Stimulated activated naive CD8-positive, alpha-beta T cell treated with anti-CD3 and anti-CD28 coated beads, Interleukin-15, amount 100 ng/mL, for 72 hours (primary cell): ENCODE data around the gene RIMBP2.
"Not testable (repeated sequence)": the region's sequence is repeated elsewhere in the genome, so short reads cannot be mapped to it uniquely, and the experiment has no call there.

Source experiments
- ATAC-seq: fragments of 150-1000 bp; cut with Tn5 transposase; 2 replicates; pipeline ENCODE4 v1.10.0; 2021; ENCODE audit warnings: mild to moderate bottlenecking, moderate library complexity
- DNase-seq, 2 donors: peaks; one replicate each; pipeline ENCODE4 v3.0.0; 2021 to 2022
- H3K27ac Mint-ChIP-seq, 2 donors: one replicate each; pipeline ENCODE4 v1.8.0; 2022; ENCODE audit warnings: mild to moderate bottlenecking in 2 of 2, mixed read lengths in 2 of 2, moderate library complexity in 2 of 2
- H3K27me3 Mint-ChIP-seq: one replicate; pipeline ENCODE4 v1.8.0; 2022; ENCODE audit warnings: mixed read lengths
- H3K4me1 Mint-ChIP-seq: one replicate; pipeline ENCODE4 v1.8.0; 2022; ENCODE audit warnings: mild to moderate bottlenecking, mixed read lengths
- H3K4me3 Mint-ChIP-seq, 2 donors: one replicate each; pipeline ENCODE4 v1.8.0; 2022; ENCODE audit warnings: mild to moderate bottlenecking in 2 of 2, mixed read lengths in 2 of 2, moderate library complexity in 1 of 2
- H3K9me3 Mint-ChIP-seq, 2 donors: one replicate each; pipeline ENCODE4 v1.8.0; 2022; ENCODE audit warnings: mixed read lengths in 2 of 2

The RIMBP2 gene

DNA sequence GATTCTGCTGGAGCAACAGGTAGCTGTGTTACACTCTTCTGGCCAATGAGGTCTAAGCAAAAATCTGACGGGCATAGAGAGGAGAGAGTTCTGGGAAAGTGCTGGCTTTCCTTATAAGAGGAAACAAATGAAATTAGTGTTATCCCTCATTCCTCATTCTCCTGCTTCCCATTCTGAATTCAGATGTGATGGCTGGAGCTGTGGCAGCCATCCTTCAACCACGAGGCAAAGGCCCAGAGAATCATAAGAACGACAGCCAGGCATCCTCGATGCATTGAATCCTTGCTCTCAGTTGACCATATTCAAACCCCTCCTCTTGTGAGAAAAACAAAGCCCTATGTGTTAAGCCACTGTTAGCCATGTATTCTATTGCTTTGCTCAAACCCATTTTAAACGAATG is 27.5 kb upstream of the RIMBP2 start:
- Mint-ChIP-seq H3K27me3 (peaks cover 25% of the 10 kb centered on the region), H3K9me3 (no peaks in the 10 kb centered on the region), H3K4me3 (no peak overlapping the region), H3K27ac (no peak overlapping the region), H3K4me1 (peaks cover 5% of the 10 kb centered on the region)
- DNase-seq (no peak), ATAC-seq (no peak)

GRCh38 chr12:130743176-130743575 is 27.1 kb upstream of the RIMBP2 start:
- Mint-ChIP-seq H3K27ac (no peak overlapping the region), H3K27me3 (peaks cover 24% of the 10 kb centered on the region), H3K4me3 (no peak overlapping the region), H3K9me3 (no peaks in the 10 kb centered on the region), H3K4me1 (peaks cover 4% of the 10 kb centered on the region)
- no peak for ATAC-seq
- no peak for DNase-seq

DNA sequence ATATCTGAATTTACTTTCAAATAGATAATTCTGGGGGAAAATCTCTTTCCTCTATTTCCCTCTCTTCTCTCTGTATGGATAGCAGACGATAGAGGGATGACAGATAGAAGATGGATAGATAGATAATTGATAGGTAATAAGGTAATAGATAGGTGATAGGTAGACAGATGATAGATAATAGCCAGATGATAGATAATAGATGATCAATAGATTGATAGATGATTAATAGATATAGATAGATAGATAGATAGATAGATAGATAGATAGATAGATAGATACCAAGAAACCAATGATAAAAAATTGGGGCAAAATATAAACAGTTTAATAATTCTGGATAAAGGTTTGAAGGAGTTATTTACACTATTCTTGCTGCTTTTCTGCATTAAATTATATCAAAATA is 26.6 kb upstream of the RIMBP2 start:
- Mint-ChIP-seq H3K27me3 (peaks cover 22% of the 10 kb centered on the region), H3K9me3 (no peaks in the 10 kb centered on the region), H3K4me1 (peaks cover under 1% of the 10 kb centered on the region), H3K27ac (no peak overlapping the region), H3K4me3 (no peak overlapping the region)
- ATAC-seq, result no peak
- DNase-seq, result no peak

- H3K9me3 Mint-ChIP-seq, result no peaks in the 10 kb centered on the region
- H3K4me3 Mint-ChIP-seq, result no peak overlapping the region
- H3K27ac Mint-ChIP-seq, result no peak overlapping the region
- DNase-seq (no peak), ATAC-seq (no peak)
- peaks cover 25% of the 10 kb centered on the region for H3K27me3 Mint-ChIP-seq
- H3K4me1 Mint-ChIP-seq, result peaks cover 7% of the 10 kb centered on the region
Observed at GRCh38 chr12:130742112-130742511, 26.0 kb upstream of the RIMBP2 start.

GRCh38 chr12:130739571-130739970 is 23.5 kb upstream of the RIMBP2 start:
- ATAC-seq (no peak), DNase-seq (no peak)
- H3K9me3 Mint-ChIP-seq, result no peaks in the 10 kb centered on the region
- H3K27me3 Mint-ChIP-seq, result peaks cover 39% of the 10 kb centered on the region
- peaks cover 7% of the 10 kb centered on the region for H3K4me1 Mint-ChIP-seq
- no peak overlapping the region for H3K27ac Mint-ChIP-seq
- H3K4me3 Mint-ChIP-seq, result no peak overlapping the region

DNA sequence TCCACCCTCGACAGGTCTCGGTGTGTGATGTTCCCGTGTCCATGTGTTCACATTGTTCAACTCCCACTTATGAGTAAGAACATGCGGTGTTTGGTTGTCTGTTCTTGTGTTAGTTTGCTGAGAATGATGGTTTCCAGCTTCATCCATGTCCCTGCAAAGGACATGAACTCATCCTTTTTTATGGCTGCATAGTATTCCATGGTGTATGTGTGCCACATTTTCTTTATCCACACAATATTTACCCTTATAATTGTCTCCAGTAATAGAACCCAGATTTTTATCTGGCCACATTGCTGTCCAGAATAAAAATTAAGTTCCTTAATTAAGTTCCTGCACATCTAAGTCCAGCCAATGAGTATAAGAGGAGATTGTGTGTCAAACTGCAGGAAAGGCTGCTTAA is 22.3 kb upstream of the RIMBP2 start:
- H3K9me3 Mint-ChIP-seq, H3K4me1 Mint-ChIP-seq, ATAC-seq, H3K4me3 Mint-ChIP-seq, DNase-seq, H3K27ac Mint-ChIP-seq: not testable (repeated sequence)
- peaks cover 39% of the 10 kb centered on the region for H3K27me3 Mint-ChIP-seq

DNA sequence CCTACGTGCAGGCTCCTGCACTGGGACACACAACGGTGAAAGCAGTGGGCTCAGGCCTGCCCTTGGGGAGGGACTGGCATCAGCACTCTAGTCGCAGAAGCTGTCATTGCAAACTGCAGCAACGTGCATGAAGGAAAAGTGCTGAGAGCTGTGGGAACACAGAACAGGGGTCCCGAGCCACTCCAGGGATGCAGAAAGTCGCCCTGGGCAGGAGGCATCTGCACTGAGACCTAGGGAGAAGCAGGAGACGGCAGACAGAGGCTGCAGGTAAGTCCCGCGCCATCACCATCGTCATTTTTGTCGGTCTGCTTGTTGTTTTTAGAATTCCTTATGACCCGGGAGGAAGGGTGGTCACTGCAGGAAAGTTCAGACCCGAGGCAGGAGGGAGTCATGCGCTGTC is 21.6 kb upstream of the RIMBP2 start:
- Mint-ChIP-seq H3K4me1 (peaks cover 7% of the 10 kb centered on the region), H3K27ac (no peak overlapping the region), H3K4me3 (no peak overlapping the region), H3K27me3 (peaks cover 39% of the 10 kb centered on the region), H3K9me3 (no peaks in the 10 kb centered on the region)
- no peak for ATAC-seq
- DNase-seq, result no peak

GRCh38 chr12:130729344-130729743 is 13.2 kb upstream of the RIMBP2 start:
- no peak for ATAC-seq
- Mint-ChIP-seq H3K4me1 (no peaks in the 10 kb centered on the region), H3K9me3 (peaks cover 5 to 20% of the 10 kb centered on the region in 2 donors), H3K27me3 (no peaks in the 10 kb centered on the region), H3K27ac (no peak overlapping the region), H3K4me3 (no peak overlapping the region)
- DNase-seq, result no peak

GRCh38 chr12:130728158-130729058 is 12.3 kb upstream of the RIMBP2 start:
- Mint-ChIP-seq H3K27ac (no peak overlapping the region), H3K27me3 (no peaks in the 10 kb centered on the region), H3K4me1 (no peaks in the 10 kb centered on the region), H3K4me3 (no peak overlapping the region), H3K9me3 (peaks cover 14 to 29% of the 10 kb centered on the region in 2 donors)
- no peak for ATAC-seq
- no peak for DNase-seq

DNA sequence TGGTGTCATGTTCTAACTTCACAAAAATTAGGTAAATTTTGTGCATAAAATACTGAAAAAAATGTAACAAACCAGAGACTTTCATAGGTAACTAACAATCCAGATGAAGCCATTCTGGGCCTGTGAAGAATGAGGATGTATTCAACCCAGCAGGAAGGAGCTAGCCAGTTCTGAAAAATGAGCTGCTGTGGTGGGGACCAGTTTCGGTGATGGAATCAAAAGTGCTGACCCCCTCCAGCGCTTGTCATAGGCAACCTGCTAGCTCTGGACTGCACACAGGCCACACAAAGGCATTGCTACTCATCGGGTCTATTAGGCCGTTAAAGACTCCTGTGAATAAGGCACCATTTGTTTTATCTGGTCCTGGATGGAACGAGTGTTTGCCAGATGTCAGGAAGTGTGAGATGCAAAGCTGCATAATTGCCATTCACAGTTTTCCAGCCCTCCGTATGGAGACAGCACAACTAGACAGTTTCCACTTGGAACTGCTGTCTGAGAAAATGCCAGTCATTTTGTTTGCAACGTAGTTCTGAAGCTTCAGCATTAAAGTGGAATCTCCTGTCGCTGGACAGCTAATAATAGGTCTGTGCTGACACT is 3.3 kb upstream of the RIMBP2 start:
- Mint-ChIP-seq H3K4me3 (no peak overlapping the region), H3K27ac (no peak overlapping the region), H3K4me1 (peaks cover 22% of the 10 kb centered on the region), H3K9me3 (peaks cover 25 to 27% of the 10 kb centered on the region in 2 donors), H3K27me3 (peaks cover 55% of the 10 kb centered on the region)
- ATAC-seq, result no peak
- DNase-seq, result no peak

DNA sequence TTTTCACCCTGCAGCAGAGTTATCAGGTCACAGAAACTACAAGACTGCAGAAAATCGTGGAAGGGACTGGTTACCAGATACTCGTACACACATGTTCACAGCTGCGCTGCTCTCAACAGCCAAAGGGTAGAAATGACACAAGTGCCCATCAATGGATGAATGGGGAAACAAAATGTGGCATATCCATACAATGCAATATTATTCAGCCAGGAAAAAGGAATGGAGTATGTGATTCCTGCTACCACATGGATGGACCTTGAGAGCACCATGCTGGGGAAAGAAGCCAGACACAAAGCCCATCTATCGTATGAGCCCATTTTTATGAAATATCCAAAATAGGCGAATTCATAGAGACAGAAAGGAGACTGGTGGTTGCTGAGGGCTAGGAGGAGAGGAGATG is 1.7 kb upstream of the RIMBP2 start:
- H3K27me3 Mint-ChIP-seq, result peaks cover 66% of the 10 kb centered on the region
- H3K9me3 Mint-ChIP-seq, result peaks cover 9 to 11% of the 10 kb centered on the region in 2 donors
- DNase-seq, result no peak
- ATAC-seq, result no peak
- no peak overlapping the region for H3K27ac Mint-ChIP-seq
- H3K4me1 Mint-ChIP-seq, result peaks cover 29% of the 10 kb centered on the region
- no peak overlapping the region for H3K4me3 Mint-ChIP-seq

- Mint-ChIP-seq H3K9me3 (peaks cover 1 to 4% of the 10 kb centered on the region in 2 donors), H3K27me3 (peaks cover 70% of the 10 kb centered on the region), H3K4me3 (no peak overlapping the region), H3K27ac (no peak overlapping the region), H3K4me1 (peaks cover 29% of the 10 kb centered on the region)
- ATAC-seq, result no peak
- no peak for DNase-seq
Observed at GRCh38 chr12:130716969-130717366, 869 bp upstream of the RIMBP2 start.

- DNase-seq (no peak), ATAC-seq (no peak)
- peak overlapping the region in 1 of 2 donors; percentile 66 for H3K27ac Mint-ChIP-seq
- H3K9me3 Mint-ChIP-seq, result peaks cover 0 to 4% of the 10 kb centered on the region in 2 donors
- H3K4me3 Mint-ChIP-seq, result peak overlapping the region; percentile 22 to 67
- peaks cover 29% of the 10 kb centered on the region for H3K4me1 Mint-ChIP-seq
- peaks cover 83% of the 10 kb centered on the region for H3K27me3 Mint-ChIP-seq
Observed at GRCh38 chr12:130715150-130715997, 725 bp downstream of the RIMBP2 start.

DNA sequence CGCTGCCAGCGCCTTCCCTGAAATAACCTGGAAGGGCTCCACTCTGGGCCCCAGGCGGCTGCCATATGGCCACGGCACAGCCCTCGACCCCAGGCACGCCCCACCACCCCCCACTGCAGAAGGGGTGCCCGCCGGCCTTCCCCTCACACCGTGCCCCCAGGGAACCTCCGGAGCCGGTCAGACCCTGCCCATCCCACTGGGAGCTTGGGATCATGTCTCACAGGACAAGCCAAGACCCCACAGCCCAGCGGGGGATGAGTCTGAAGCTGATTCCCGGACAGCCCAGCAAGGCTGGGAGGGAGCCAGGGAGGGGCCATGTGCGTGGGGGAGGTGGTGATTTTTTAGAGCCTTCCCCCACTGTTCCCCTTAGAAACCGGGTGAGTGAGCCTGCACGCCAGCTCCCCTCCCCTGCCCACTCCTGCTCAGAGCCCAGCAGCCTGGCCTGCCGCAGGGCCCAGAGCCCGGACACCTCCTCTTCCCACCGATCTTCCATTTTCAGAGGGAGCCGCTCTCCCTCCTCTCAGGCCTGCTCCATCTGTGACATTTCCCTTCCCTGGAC is 1.4 kb downstream of the RIMBP2 start:
- H3K9me3 Mint-ChIP-seq, result peaks cover 0 to 4% of the 10 kb centered on the region in 2 donors
- no peak for DNase-seq
- ATAC-seq, result peak; percentile 34
- peak overlapping the region; percentile 22 to 65 for H3K4me3 Mint-ChIP-seq
- H3K27me3 Mint-ChIP-seq, result peaks cover 88% of the 10 kb centered on the region
- peaks cover 29% of the 10 kb centered on the region for H3K4me1 Mint-ChIP-seq
- H3K27ac Mint-ChIP-seq, result peak overlapping the region in 1 of 2 donors; percentile 66

- Mint-ChIP-seq H3K9me3 (peaks cover 0 to 4% of the 10 kb centered on the region in 2 donors), H3K27me3 (peaks cover 90% of the 10 kb centered on the region), H3K4me1 (peaks cover 29% of the 10 kb centered on the region), H3K4me3 (peak overlapping the region; percentile 50 to 65), H3K27ac (no peak overlapping the region)
- DNase-seq, result no peak
- ATAC-seq, result peak; percentile 37
Observed at GRCh38 chr12:130714091-130714590, 2.0 kb downstream of the RIMBP2 start.
